H1 (cell line): ENCODE data around the gene CNTNAP1. TPM values are rescaled to one million over a fixed set of nuclear protein-coding genes. Genes with fewer than 3 reads are reported as not detected.

ENCODE experiments used
- CREB1 ChIP-seq: IDR thresholded peaks from 2 replicates; pipeline ENCODE4 v1.6.1; 2012; ENCODE audit warnings: inconsistent platforms
- EGR1 ChIP-seq: IDR thresholded peaks from 2 replicates; pipeline ENCODE4 v1.6.1; 2011; ENCODE audit warnings: low read depth, low read length, borderline replicate concordance
- GTF2F1 ChIP-seq: IDR thresholded peaks from 2 replicates; pipeline ENCODE4 v1.6.1; 2012; ENCODE audit warnings: low read depth, low read length, improper control_type of control experiment, borderline replicate concordance
- HDAC2 ChIP-seq, 2 experiments: fragments of 300-600 bp in 1 of 2; sonication (generic) in 1 of 2; IDR thresholded peaks; 2 replicates each; pipeline ENCODE4 v1.6.1; 2011 to 2012; ENCODE audit warnings: low read depth in 2 of 2, low read length in 2 of 2, mild to moderate bottlenecking in 2 of 2, moderate library complexity in 2 of 2, borderline replicate concordance in 1 of 2, inconsistent platforms in 1 of 2
- JUN ChIP-seq: IDR thresholded peaks from 2 replicates; pipeline ENCODE4 v1.6.1; 2011; ENCODE audit warnings: low read depth, mild to moderate bottlenecking, improper control_type of control experiment, low read length
- KDM4A ChIP-seq: IDR thresholded peaks from one replicate; pipeline ENCODE4 v1.7.1; 2012; ENCODE audit warnings: low read depth, mild to moderate bottlenecking, moderate library complexity, low read length, inconsistent platforms; ENCODE audit not compliant: severe bottlenecking
- NANOG ChIP-seq: IDR thresholded peaks from 2 replicates; pipeline ENCODE4 v1.6.1; 2011; ENCODE audit warnings: low read length, low read depth, mild to moderate bottlenecking, inconsistent platforms; ENCODE audit not compliant: insufficient read depth, poor library complexity, severe bottlenecking
- NRF1 ChIP-seq: IDR thresholded peaks from 2 replicates; pipeline ENCODE4 v1.6.1; 2011; ENCODE audit warnings: mild to moderate bottlenecking, low read depth, low read length, improper control_type of control experiment
- PHF8 ChIP-seq: fragments of 200-600 bp; sonication (generic); conservative IDR thresholded peaks from 2 replicates; pipeline ENCODE4 v1.7.1; 2012; ENCODE audit warnings: low read depth, mild to moderate bottlenecking, inconsistent platforms, low read length, moderate library complexity
- POLR2A ChIP-seq, 2 experiments: IDR thresholded peaks; 1 replicate in 1 of 2; 2 replicates in 1 of 2; pipeline ENCODE4 v1.6.1; 2011; ENCODE audit warnings: low read depth in 2 of 2, low read length in 2 of 2, mild to moderate bottlenecking in 2 of 2; ENCODE audit errors: control extremely low read depth in 1 of 2
- SIX5 ChIP-seq: IDR thresholded peaks from 2 replicates; pipeline ENCODE4 v1.6.1; 2011; ENCODE audit warnings: mild to moderate bottlenecking, low read depth, low read length
- SP4 ChIP-seq: IDR thresholded peaks from 2 replicates; pipeline ENCODE4 v1.6.1; 2012; ENCODE audit warnings: low read length, inconsistent platforms
- TAF1 ChIP-seq: IDR thresholded peaks from 2 replicates; pipeline ENCODE4 v1.6.1; 2011; ENCODE audit warnings: mild to moderate bottlenecking, low read depth, low read length
- polyA plus RNA-seq, 7 experiments: library from polyadenylated mRNA; depleted of rRNA in 3 of 7; stranded (reverse) in 5 of 7; unstranded in 2 of 7; fragments of >200 nt in 5 of 7; fragments of 200-250 nt in 2 of 7; gene quantifications; 1 replicate in 5 of 7; 2 replicates in 1 of 7; 4 replicates in 1 of 7; pipeline versions ENCODE4 v1.2.1 to v1.2.3, GENCODE V29; 2011 to 2013; ENCODE audit warnings: missing spikeins in 2 of 7, mixed read lengths in 2 of 7
- total RNA-seq: library from RNA; stranded (reverse); fragmentation: NEBNext Ultra II Directional; extraction: Animal tissue kit (Norgen Biotek cat#: 25700); gene quantifications from 2 replicates; pipeline ENCODE4 v1.2.1, GENCODE V29; 2021

Gene CNTNAP1
- total and polyA plus RNA-seq, 2 of the 8 experiments (the other 6 are each of a cell fraction or from before 2014, with no cell fraction given), result 4.7 to 10.0 TPM

- TF ChIP-seq PHF8 (peak; percentile 87), TAF1 (peak; percentile 69), HDAC2 (IDR thresholded peaks at IDR 0.05; ENCODE audit: borderline replicate concordance in 1 of 2, low read depth in 2 of 2, low read length in 2 of 2) (no peak; a peak in 1 of 4 replicates), POLR2A (IDR thresholded peaks at IDR 0.05; ENCODE audit: control extremely low read depth in 1 of 2, low read depth in 2 of 2, low read length in 2 of 2) (peak; percentile 63 to 64; a peak in 2 of 3 replicates), SP4 (no peak), CREB1 (peak; percentile 47; the same call in 1 of the 2 replicates), GTF2F1 (peak; percentile 47; the same call in 1 of the 2 replicates), JUN (no peak), NRF1 (peak; percentile 77), KDM4A (peak; percentile 49), NANOG (no peak), SIX5 (no peak), EGR1 (no peak)
Measured at GRCh38 chr17:42744806-42745617, 62.7 kb downstream of the CNTNAP1 start, which contains the start of gene EZH1 (continued).
